ENCODE results near the gene CLDN11. TPM values are rescaled to one million over a fixed set of nuclear protein-coding genes. Genes with fewer than 3 reads are reported as not detected.

Gene CLDN11
- polyA plus RNA-seq, 3 donors, result 0.11 TPM; not detected in 2

DNA sequence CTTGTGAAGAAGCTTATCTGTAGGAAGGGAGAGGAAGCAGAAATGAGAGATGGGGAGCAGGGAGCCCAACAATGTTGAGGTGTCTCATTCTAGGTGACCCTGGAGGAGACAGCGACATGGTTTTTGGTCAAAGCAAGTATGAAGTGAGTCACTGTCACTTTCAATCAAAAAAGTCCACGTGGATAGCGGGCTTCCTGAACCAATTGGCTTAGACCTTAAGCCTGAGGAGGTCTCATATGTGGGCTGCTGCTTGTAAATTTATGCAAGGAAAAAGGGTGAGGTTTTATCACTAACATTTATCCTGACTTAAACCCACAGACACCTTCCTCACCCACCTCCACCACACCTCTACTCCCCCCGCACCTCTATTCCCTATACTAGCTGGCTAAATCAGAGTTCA is 22.7 kb downstream of the CLDN11 start:
- WGBS (ENCODE audit: insufficient coverage), result 83% methylated on average over 1 of the region's 4 CpGs
- intact Hi-C loops (cut with micrococcal nuclease), result no loop called here
- no peak overlapping the region for H2AFZ ChIP-seq (ENCODE audit: insufficient read depth, low read depth, low read length, poor library complexity, severe bottlenecking)
- Mint-ChIP-seq H3K27ac (no peak overlapping the region), H3K36me3 (no peaks in the 10 kb centered on the region), H3K4me3 (no peak overlapping the region), H3K27me3 (ENCODE audit: low read depth in 3 of 3) (peaks cover 2 to 5% (median 2%) of the 10 kb centered on the region in 3 donors), H3K4me1 (no peaks in the 10 kb centered on the region), H3K9me3 (peaks cover 0 to 11% (median 0%) of the 10 kb centered on the region in 7 donors)
- H3K27ac ChIP-seq (ENCODE audit: low read depth in 1 of 2, low read length in 2 of 2), result no peak overlapping the region
- H3K4me3 ChIP-seq (replicated peaks in 1 of 3; ENCODE audit: low read depth in 2 of 3, low read length in 3 of 3), result no peak overlapping the region
- no peak for DNase-seq
- H3K36me3 ChIP-seq (replicated peaks in 1 of 2; ENCODE audit: control insufficient read depth in 1 of 2, insufficient read depth in 2 of 2, low read length in 2 of 2), result no peaks in the 10 kb centered on the region
- H3K27me3 ChIP-seq (ENCODE audit: control insufficient read depth in 2 of 2, insufficient read depth in 2 of 2, low read length in 2 of 2), result no peaks in the 10 kb centered on the region
- H4K20me1 ChIP-seq (ENCODE audit: insufficient read depth, low read length), result no peaks in the 10 kb centered on the region
- H3K4me1 ChIP-seq (ENCODE audit: control insufficient read depth in 1 of 2, insufficient read depth in 2 of 2, low read length in 2 of 2), result no peaks in the 10 kb centered on the region
- no peaks in the 10 kb centered on the region for H3K9me3 ChIP-seq (replicated peaks in 1 of 2; ENCODE audit: control insufficient read depth in 1 of 2, insufficient read depth in 1 of 2, low read length in 2 of 2)
- H3K4me2 ChIP-seq (replicated peaks; ENCODE audit: extremely low read depth, low read length, poor library complexity, severe bottlenecking), result no peak overlapping the region
- TF ChIP-seq, protein P1, sequence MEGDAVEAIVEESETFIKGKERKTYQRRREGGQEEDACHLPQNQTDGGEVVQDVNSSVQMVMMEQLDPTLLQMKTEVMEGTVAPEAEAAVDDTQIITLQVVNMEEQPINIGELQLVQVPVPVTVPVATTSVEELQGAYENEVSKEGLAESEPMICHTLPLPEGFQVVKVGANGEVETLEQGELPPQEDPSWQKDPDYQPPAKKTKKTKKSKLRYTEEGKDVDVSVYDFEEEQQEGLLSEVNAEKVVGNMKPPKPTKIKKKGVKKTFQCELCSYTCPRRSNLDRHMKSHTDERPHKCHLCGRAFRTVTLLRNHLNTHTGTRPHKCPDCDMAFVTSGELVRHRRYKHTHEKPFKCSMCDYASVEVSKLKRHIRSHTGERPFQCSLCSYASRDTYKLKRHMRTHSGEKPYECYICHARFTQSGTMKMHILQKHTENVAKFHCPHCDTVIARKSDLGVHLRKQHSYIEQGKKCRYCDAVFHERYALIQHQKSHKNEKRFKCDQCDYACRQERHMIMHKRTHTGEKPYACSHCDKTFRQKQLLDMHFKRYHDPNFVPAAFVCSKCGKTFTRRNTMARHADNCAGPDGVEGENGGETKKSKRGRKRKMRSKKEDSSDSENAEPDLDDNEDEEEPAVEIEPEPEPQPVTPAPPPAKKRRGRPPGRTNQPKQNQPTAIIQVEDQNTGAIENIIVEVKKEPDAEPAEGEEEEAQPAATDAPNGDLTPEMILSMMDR (IDR thresholded peaks at IDR 0.05), result no peak
- H3K79me2 ChIP-seq (ENCODE audit: insufficient read depth, low read length), result no peaks in the 10 kb centered on the region
- H3K9ac ChIP-seq (ENCODE audit: insufficient read depth, low read length, poor library complexity, severe bottlenecking), result no peak overlapping the region

DNA sequence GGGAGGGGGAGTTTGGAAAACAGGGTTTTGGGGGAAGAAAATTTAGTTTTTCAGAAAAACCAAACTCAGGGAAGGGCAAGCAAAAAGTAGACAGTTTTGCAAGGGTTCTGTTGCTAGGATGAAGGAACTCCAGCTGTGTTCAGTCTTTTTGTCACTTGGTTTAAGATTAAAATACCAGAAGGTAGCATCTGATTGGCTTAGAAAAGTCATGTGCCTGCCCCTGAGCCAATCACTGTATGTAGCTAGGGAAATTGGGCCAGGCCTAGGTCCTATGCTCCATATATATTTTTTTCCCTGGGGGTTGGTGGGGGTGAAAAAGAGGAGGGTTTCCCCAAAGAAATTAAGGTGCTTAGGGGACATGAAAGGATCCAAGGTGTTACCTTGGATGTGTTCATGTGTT is 24.3 kb downstream of the CLDN11 start:
- no peak for DNase-seq
- Histone ChIP-seq H3K27me3 (ENCODE audit: control insufficient read depth in 2 of 2, insufficient read depth in 2 of 2, low read length in 2 of 2) (no peaks in the 10 kb centered on the region), H2AFZ (ENCODE audit: insufficient read depth, low read depth, low read length, poor library complexity, severe bottlenecking) (no peak overlapping the region), H4K20me1 (ENCODE audit: insufficient read depth, low read length) (no peaks in the 10 kb centered on the region), H3K79me2 (ENCODE audit: insufficient read depth, low read length) (no peaks in the 10 kb centered on the region), H3K4me3 (replicated peaks in 1 of 3; ENCODE audit: low read depth in 2 of 3, low read length in 3 of 3) (no peak overlapping the region), H3K4me1 (ENCODE audit: control insufficient read depth in 1 of 2, insufficient read depth in 2 of 2, low read length in 2 of 2) (no peaks in the 10 kb centered on the region), H3K27ac (ENCODE audit: low read depth in 1 of 2, low read length in 2 of 2) (no peak overlapping the region), H3K9me3 (replicated peaks in 1 of 2; ENCODE audit: control insufficient read depth in 1 of 2, insufficient read depth in 1 of 2, low read length in 2 of 2) (no peaks in the 10 kb centered on the region), H3K9ac (ENCODE audit: insufficient read depth, low read length, poor library complexity, severe bottlenecking) (no peak overlapping the region), H3K4me2 (replicated peaks; ENCODE audit: extremely low read depth, low read length, poor library complexity, severe bottlenecking) (no peak overlapping the region), H3K36me3 (replicated peaks in 1 of 2; ENCODE audit: control insufficient read depth in 1 of 2, insufficient read depth in 2 of 2, low read length in 2 of 2) (no peaks in the 10 kb centered on the region)
- no peaks in the 10 kb centered on the region for H3K36me3 Mint-ChIP-seq
- H3K27me3 Mint-ChIP-seq (ENCODE audit: low read depth in 3 of 3), result peaks cover 4 to 5% (median 4%) of the 10 kb centered on the region in 3 donors
- peaks cover 0 to 11% (median 0%) of the 10 kb centered on the region in 7 donors for H3K9me3 Mint-ChIP-seq
- intact Hi-C loops (cut with micrococcal nuclease), result no loop called here
- no peak overlapping the region for H3K27ac Mint-ChIP-seq
- H3K4me3 Mint-ChIP-seq, result no peak overlapping the region
- H3K4me1 Mint-ChIP-seq, result no peaks in the 10 kb centered on the region
- TF ChIP-seq, protein P1 (IDR thresholded peaks at IDR 0.05), result no peak
